ENCODE results near the gene TWSG1.
A peak's percentile ranks its signal among the peaks of the same experiment; 100 is the strongest.

TWSG1 gene

GRCh38 chr18:9328776-9329175, 5.8 kb upstream of the TWSG1 start:
- no peak overlapping the region for H3K4ac ChIP-seq (ENCODE audit: low read depth in 1 of 2, low read length in 2 of 2)
- no peak overlapping the region for H4K91ac ChIP-seq (ENCODE audit: low read length)
- H3K14ac ChIP-seq (ENCODE audit: low read length in 2 of 2) = no peak overlapping the region
- H2BK15ac ChIP-seq (ENCODE audit: low read depth, poor library complexity, severe bottlenecking) = no peak overlapping the region
- H3K9ac ChIP-seq (ENCODE audit: low read length) = no peak overlapping the region
- no peak overlapping the region for H4K8ac ChIP-seq (ENCODE audit: low read length)
- no peaks in the 10 kb centered on the region for H3K79me1 ChIP-seq (replicated peaks; ENCODE audit: low read length, poor library complexity, severe bottlenecking)
- H2BK5ac ChIP-seq (ENCODE audit: low read depth, low read length, poor library complexity, severe bottlenecking) = no peak overlapping the region
- no peaks in the 10 kb centered on the region for H3K9me3 ChIP-seq (ENCODE audit: control insufficient read depth, low read length)
- no peaks in the 10 kb centered on the region for H3K36me3 ChIP-seq (ENCODE audit: control insufficient read depth in 1 of 2, insufficient read depth in 2 of 2, low read depth in 1 of 2, low read length in 2 of 2)
- H2AFZ ChIP-seq (ENCODE audit: low read depth, low read length) = no peak overlapping the region
- H2AK5ac ChIP-seq (ENCODE audit: low read length, severe bottlenecking) = no peak overlapping the region
- WGBS = 90% methylated on average over 1 of the region's 2 CpGs
- no peak overlapping the region for H3K27ac ChIP-seq (ENCODE audit: low read length, poor library complexity, severe bottlenecking)
- peaks cover 2% of the 10 kb centered on the region for H3K4me1 ChIP-seq (ENCODE audit: control insufficient read depth, insufficient read depth, low read depth, low read length)
- no peaks in the 10 kb centered on the region for H3K27me3 ChIP-seq (ENCODE audit: control insufficient read depth in 1 of 2, insufficient read depth in 1 of 2, low read length in 2 of 2)
- H2BK12ac ChIP-seq (ENCODE audit: low read length in 2 of 2) = no peak overlapping the region
- no peak overlapping the region for H2BK120ac ChIP-seq (ENCODE audit: low read depth, low read length)
- DNase-seq = no peak
- no peak overlapping the region for H3K23ac ChIP-seq (ENCODE audit: low read length in 2 of 2)
- H3K18ac ChIP-seq (ENCODE audit: low read depth in 1 of 2, low read length in 2 of 2) = no peak overlapping the region
- no peak overlapping the region for H3K4me2 ChIP-seq (ENCODE audit: low read length, poor library complexity, severe bottlenecking)
- H3K4me3 ChIP-seq (ENCODE audit: insufficient read depth in 1 of 2, low read depth in 1 of 2, low read length in 2 of 2) = no peak overlapping the region

- H2BK120ac ChIP-seq (ENCODE audit: low read depth, low read length) = no peak overlapping the region
- no peaks in the 10 kb centered on the region for H3K36me3 ChIP-seq (ENCODE audit: control insufficient read depth in 1 of 2, insufficient read depth in 2 of 2, low read depth in 1 of 2, low read length in 2 of 2)
- no peaks in the 10 kb centered on the region for H3K9me3 ChIP-seq (ENCODE audit: control insufficient read depth, low read length)
- H3K4me2 ChIP-seq (ENCODE audit: low read length, poor library complexity, severe bottlenecking) = no peak overlapping the region
- no peaks in the 10 kb centered on the region for H3K27me3 ChIP-seq (ENCODE audit: control insufficient read depth in 1 of 2, insufficient read depth in 1 of 2, low read length in 2 of 2)
- no peak overlapping the region for H2BK5ac ChIP-seq (ENCODE audit: low read depth, low read length, poor library complexity, severe bottlenecking)
- H4K91ac ChIP-seq (ENCODE audit: low read length) = no peak overlapping the region
- no peak overlapping the region for H3K14ac ChIP-seq (ENCODE audit: low read length in 2 of 2)
- H3K4ac ChIP-seq (ENCODE audit: low read depth in 1 of 2, low read length in 2 of 2) = no peak overlapping the region
- no peak overlapping the region for H3K23ac ChIP-seq (ENCODE audit: low read length in 2 of 2)
- DNase-seq = no peak
- H2AFZ ChIP-seq (ENCODE audit: low read depth, low read length) = no peak overlapping the region
- H3K79me1 ChIP-seq (replicated peaks; ENCODE audit: low read length, poor library complexity, severe bottlenecking) = no peaks in the 10 kb centered on the region
- peaks cover 2% of the 10 kb centered on the region for H3K4me1 ChIP-seq (ENCODE audit: control insufficient read depth, insufficient read depth, low read depth, low read length)
- H2AK5ac ChIP-seq (ENCODE audit: low read length, severe bottlenecking) = no peak overlapping the region
- no peak overlapping the region for H3K27ac ChIP-seq (ENCODE audit: low read length, poor library complexity, severe bottlenecking)
- no peak overlapping the region for H3K9ac ChIP-seq (ENCODE audit: low read length)
- no peak overlapping the region for H2BK12ac ChIP-seq (ENCODE audit: low read length in 2 of 2)
- H3K18ac ChIP-seq (ENCODE audit: low read depth in 1 of 2, low read length in 2 of 2) = no peak overlapping the region
- no peak overlapping the region for H4K8ac ChIP-seq (ENCODE audit: low read length)
- no CpG with 5 or more reads among the region's 1 CpG for WGBS
- no peak overlapping the region for H3K4me3 ChIP-seq (ENCODE audit: insufficient read depth in 1 of 2, low read depth in 1 of 2, low read length in 2 of 2)
- no peak overlapping the region for H2BK15ac ChIP-seq (ENCODE audit: low read depth, poor library complexity, severe bottlenecking)
Measured at GRCh38 chr18:9329471-9329870, 5.1 kb upstream of the TWSG1 start.

GRCh38 chr18:9330419-9330818, 4.2 kb upstream of the TWSG1 start:
- no peak overlapping the region for H3K14ac ChIP-seq (ENCODE audit: low read length in 2 of 2)
- peak overlapping the region in 1 of 2 experiments; percentile 32 for H2BK12ac ChIP-seq (ENCODE audit: low read length in 2 of 2)
- H3K4me1 ChIP-seq (ENCODE audit: control insufficient read depth, insufficient read depth, low read depth, low read length) = peaks cover 2% of the 10 kb centered on the region
- H2AFZ ChIP-seq (ENCODE audit: low read depth, low read length) = no peak overlapping the region
- H2BK15ac ChIP-seq (ENCODE audit: low read depth, poor library complexity, severe bottlenecking) = no peak overlapping the region
- no peak overlapping the region for H2AK5ac ChIP-seq (ENCODE audit: low read length, severe bottlenecking)
- H3K79me1 ChIP-seq (replicated peaks; ENCODE audit: low read length, poor library complexity, severe bottlenecking) = no peaks in the 10 kb centered on the region
- H2BK5ac ChIP-seq (ENCODE audit: low read depth, low read length, poor library complexity, severe bottlenecking) = no peak overlapping the region
- H3K4ac ChIP-seq (ENCODE audit: low read depth in 1 of 2, low read length in 2 of 2) = no peak overlapping the region
- no peak overlapping the region for H4K91ac ChIP-seq (ENCODE audit: low read length)
- H3K9me3 ChIP-seq (ENCODE audit: control insufficient read depth, low read length) = no peaks in the 10 kb centered on the region
- no peak overlapping the region for H2BK120ac ChIP-seq (ENCODE audit: low read depth, low read length)
- H3K9ac ChIP-seq (ENCODE audit: low read length) = no peak overlapping the region
- H3K4me3 ChIP-seq (ENCODE audit: insufficient read depth in 1 of 2, low read depth in 1 of 2, low read length in 2 of 2) = no peak overlapping the region
- 93% methylated on average over 2 of the region's 3 CpGs for WGBS
- no peak overlapping the region for H3K18ac ChIP-seq (ENCODE audit: low read depth in 1 of 2, low read length in 2 of 2)
- H3K27me3 ChIP-seq (ENCODE audit: control insufficient read depth in 1 of 2, insufficient read depth in 1 of 2, low read length in 2 of 2) = no peaks in the 10 kb centered on the region
- no peak overlapping the region for H3K23ac ChIP-seq (ENCODE audit: low read length in 2 of 2)
- DNase-seq = no peak
- H4K8ac ChIP-seq (ENCODE audit: low read length) = peak overlapping the region; percentile 35
- H3K4me2 ChIP-seq (ENCODE audit: low read length, poor library complexity, severe bottlenecking) = no peak overlapping the region
- no peak overlapping the region for H3K27ac ChIP-seq (ENCODE audit: low read length, poor library complexity, severe bottlenecking)
- H3K36me3 ChIP-seq (ENCODE audit: control insufficient read depth in 1 of 2, insufficient read depth in 2 of 2, low read depth in 1 of 2, low read length in 2 of 2) = no peaks in the 10 kb centered on the region

- Histone ChIP-seq H3K14ac (ENCODE audit: low read length in 2 of 2) (no peak overlapping the region), H3K9me3 (ENCODE audit: control insufficient read depth, low read length) (no peaks in the 10 kb centered on the region), H3K4me1 (ENCODE audit: control insufficient read depth, insufficient read depth, low read depth, low read length) (peaks cover 6% of the 10 kb centered on the region), H4K8ac (ENCODE audit: low read length) (peak overlapping the region; percentile 85), H3K79me1 (replicated peaks; ENCODE audit: low read length, poor library complexity, severe bottlenecking) (no peaks in the 10 kb centered on the region), H3K9ac (ENCODE audit: low read length) (peak overlapping the region; percentile 91), H2BK15ac (ENCODE audit: low read depth, poor library complexity, severe bottlenecking) (no peak overlapping the region), H2AFZ (ENCODE audit: low read depth, low read length) (peak overlapping the region; percentile 66), H2AK5ac (ENCODE audit: low read length, severe bottlenecking) (no peak overlapping the region), H3K18ac (ENCODE audit: low read depth in 1 of 2, low read length in 2 of 2) (peak overlapping the region; percentile 23 to 87), H3K27me3 (ENCODE audit: control insufficient read depth in 1 of 2, insufficient read depth in 1 of 2, low read length in 2 of 2) (no peaks in the 10 kb centered on the region), H3K23ac (ENCODE audit: low read length in 2 of 2) (no peak overlapping the region), H4K91ac (ENCODE audit: low read length) (no peak overlapping the region), H2BK120ac (ENCODE audit: low read depth, low read length) (peak overlapping the region; percentile 21), H3K4ac (ENCODE audit: low read depth in 1 of 2, low read length in 2 of 2) (peak overlapping the region; percentile 28 to 58), H2BK5ac (ENCODE audit: low read depth, low read length, poor library complexity, severe bottlenecking) (no peak overlapping the region), H3K4me2 (ENCODE audit: low read length, poor library complexity, severe bottlenecking) (peak overlapping the region; percentile 78), H3K4me3 (ENCODE audit: insufficient read depth in 1 of 2, low read depth in 1 of 2, low read length in 2 of 2) (peak overlapping the region; percentile 58 to 87), H3K27ac (ENCODE audit: low read length, poor library complexity, severe bottlenecking) (peak overlapping the region; percentile 65), H3K36me3 (ENCODE audit: control insufficient read depth in 1 of 2, insufficient read depth in 2 of 2, low read depth in 1 of 2, low read length in 2 of 2) (peaks cover 0 to 15% of the 10 kb centered on the region in 2 experiments), H2BK12ac (ENCODE audit: low read length in 2 of 2) (peak overlapping the region in 1 of 2 experiments; percentile 83)
- DNase-seq = no peak
- 36% methylated on average over 52 of the region's 52 CpGs for WGBS
Measured at GRCh38 chr18:9333441-9334328, 888 bp upstream of the TWSG1 start.
